Measurements from ENCODE around the gene PREPL.
"Not testable (repeated sequence)": the region's sequence is repeated elsewhere in the genome, so short reads cannot be mapped to it uniquely, and the experiment has no call there.

The PREPL gene

GRCh38 chr2:44347526-44347925 lies 13.8 kb downstream of the PREPL start:
- no peak for DNase-seq

GRCh38 chr2:44342854-44343253 lies 18.4 kb downstream of the PREPL start:
- no peak for DNase-seq

DNA sequence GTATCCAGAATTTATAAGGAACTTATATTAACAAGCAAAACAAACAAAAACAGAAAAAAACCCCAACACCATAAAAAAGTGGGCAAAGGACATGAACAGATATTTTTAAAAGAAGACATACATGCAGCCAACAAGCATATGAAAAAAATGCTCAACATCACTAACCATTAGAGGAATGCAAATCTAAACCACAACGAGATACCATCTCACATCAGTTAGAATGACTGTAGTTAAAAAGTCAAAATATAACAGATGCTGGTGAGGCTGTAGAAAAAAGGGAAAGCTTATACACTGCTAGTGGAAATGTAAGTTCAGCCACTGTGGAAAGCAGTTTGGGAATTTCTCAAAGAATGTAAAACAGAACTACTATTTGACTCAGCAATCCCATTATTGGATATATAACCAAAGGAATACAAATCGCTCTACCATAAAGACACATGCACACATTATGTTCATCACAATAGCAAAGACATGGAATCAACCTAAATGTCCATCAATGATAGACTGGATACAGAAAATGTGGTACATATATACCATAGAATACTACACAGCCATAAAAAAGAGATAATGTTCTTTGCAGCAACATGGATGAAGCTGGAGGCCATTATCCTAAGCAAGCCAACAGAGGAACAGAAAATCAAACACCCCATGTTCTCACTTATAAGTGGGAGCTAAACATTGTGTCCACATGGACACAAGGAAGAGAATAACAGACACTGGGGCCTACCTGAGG lies 25.3 kb downstream of the PREPL start:
- DNase-seq = no peak

DNA sequence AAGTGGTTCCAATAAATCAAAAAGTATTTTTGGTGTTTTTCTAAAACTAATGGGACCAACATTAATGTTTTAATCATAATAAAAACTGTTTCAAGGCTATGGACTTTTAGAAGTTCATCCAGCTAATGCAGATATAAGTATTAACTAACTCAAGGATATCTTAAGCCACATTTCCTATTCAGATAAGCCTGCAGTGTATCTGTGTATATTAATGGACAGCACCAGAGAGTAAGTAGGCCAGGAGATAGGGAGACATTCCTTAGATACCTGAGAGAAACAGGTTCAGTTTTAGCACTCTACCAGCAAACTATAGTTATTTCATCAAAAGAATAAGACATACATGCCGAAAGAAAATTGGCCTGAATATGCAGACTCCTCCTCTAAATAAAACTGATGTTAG lies 27.3 kb downstream of the PREPL start:
- no peak for DNase-seq

- DNase-seq = no peak
Measured at GRCh38 chr2:44330801-44331200, 30.5 kb downstream of the PREPL start.

DNA sequence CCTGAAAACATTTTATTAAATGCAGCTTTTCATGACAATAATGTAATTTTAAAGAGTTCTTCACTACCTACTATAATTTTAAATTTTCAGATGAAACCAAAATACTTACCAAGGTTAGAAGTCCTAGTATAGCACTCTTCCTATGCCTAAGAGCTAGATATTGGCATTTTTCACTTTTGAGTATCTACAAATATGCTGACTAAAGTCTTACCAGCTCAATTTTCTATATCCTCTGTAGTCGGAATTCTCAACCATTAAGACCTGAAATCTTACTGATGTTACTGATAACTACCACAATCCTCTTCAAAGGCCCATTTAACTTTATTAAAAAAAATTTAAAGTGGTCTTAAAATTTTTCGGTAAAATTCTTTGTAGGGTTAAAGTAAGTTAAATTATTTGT lies 32.0 kb downstream of the PREPL start:
- DNase-seq = no peak

DNA sequence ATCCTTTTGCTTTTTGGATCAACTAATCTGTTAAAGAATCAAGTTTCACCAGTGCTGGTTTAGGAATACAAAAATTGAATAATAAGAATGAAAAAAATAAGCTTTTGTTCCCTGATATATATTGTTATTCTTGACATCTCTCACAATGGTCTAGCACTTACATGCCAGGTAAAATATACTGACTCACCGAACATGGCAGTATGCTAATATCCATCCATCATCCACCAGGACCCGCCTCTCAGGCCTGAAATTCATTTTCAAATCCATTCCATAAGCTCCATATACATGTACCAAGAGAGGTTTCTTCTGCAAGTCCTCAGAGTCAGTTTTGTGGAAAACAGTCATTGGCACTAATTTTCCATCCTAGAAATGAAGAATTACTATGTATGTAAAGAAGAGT lies 32.5 kb downstream of the PREPL start:
- no peak for DNase-seq

- no peak for DNase-seq
Measured at GRCh38 chr2:44326548-44327264, 34.6 kb downstream of the PREPL start.

GRCh38 chr2:44325897-44326296 lies 35.4 kb downstream of the PREPL start:
- DNase-seq = no peak

DNA sequence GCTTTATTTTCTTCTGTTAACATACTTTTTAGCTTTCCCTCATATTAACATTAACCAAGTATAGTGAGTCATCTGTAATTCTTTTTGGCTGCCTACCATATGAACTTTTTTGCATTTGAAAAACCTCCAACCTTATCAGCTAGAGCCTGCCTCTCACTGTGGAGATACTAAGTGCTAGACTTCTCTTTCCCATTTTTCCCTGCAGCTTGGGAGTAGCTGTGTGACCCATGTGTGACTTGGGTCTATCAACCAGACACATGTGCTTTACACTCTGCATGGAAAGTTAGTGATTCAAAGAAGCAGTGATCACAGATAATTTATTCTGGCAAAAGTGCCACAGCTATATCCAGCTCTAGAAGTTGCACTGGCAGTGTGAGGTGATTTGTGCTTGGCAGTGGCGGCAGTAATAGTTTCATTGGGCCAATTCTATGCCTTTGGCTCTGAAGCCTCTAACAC lies 36.3 kb downstream of the PREPL start:
- no peak for DNase-seq

DNA sequence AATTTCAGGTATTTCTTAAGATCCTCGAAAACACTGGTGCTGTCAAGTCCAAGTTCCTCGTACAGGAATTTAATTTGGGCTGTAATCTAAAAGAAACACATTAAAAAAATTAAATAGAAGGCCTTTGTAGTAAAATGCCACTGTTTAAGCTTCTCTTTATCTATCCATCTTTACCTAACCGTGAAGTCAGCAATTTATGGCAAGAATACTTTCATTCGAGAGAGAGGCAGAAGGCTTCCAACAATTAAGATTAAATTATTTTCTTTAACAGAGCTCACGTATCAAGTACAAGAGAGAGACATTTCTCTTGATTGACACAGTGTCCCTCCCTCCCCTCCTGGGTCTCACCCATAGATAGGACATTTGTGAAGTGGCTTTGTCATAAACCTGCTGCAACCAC lies 39.9 kb downstream of the PREPL start:
- no peak for DNase-seq

- DNase-seq = no peak
Measured at GRCh38 chr2:44320832-44321231, 40.5 kb downstream of the PREPL start.

DNA sequence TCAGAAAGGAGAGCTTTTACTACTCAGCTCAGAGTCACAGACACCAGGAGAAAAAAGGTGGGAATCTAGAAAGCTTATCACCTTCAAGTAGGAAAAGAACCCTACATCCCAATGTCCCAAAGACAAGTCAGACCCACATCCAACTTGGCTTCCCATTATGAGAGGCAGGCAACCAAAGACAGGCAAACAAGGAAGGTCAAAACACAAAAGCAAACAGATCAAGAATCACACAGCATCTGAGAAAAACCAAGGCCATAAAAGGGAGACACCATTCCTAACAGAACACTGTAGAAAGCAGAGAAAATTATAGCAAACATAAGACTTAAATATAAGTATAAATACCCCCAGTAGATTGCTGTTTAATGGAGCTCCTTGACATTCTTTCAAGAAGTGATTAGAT lies 45.3 kb downstream of the PREPL start:
- DNase-seq = no peak

DNA sequence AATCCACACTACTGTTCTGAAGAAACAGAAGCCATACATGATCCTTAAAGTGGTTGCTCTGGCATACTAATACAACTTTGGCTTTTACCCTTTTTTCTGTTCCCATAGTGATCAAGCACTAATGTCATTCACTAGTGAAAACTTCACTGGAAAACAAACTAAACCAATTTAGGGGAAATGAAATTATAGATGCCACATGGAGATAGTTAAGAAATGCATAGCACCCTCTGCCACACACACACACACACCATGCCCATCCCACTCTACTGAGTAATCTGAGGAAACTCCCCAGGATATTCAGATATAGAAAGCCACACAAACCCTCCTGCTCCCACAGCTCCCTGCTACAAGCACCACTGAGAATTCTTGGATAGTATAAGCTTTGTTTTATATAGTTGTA lies 46.9 kb downstream of the PREPL start:
- no peak for DNase-seq

DNA sequence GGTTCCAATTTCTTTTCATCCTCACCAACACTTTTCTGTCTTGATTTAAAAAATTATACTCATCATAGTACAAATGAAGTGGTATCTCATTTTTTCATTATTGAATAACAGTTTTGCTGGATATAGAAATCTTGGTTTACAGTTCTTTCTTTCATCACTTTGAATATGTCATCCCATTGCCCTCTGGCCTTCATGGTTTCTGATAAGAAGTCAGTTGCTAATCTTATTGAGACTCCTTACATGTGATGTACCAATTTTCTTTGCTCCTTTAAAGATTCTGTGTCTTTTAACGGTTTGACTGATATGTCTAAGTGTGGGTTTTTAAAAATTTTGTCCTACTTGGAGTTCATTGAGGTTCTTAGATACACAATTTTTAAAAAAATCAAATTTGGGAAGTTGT lies 51.0 kb downstream of the PREPL start:
- no peak for DNase-seq

- DNase-seq = no peak
Measured at GRCh38 chr2:44305882-44306281, 55.4 kb downstream of the PREPL start.

GRCh38 chr2:44304258-44304657 lies 57.0 kb downstream of the PREPL start:
- DNase-seq = no peak

GRCh38 chr2:44303766-44304165 lies 57.5 kb downstream of the PREPL start:
- not testable (repeated sequence) for DNase-seq

GRCh38 chr2:44301111-44301510 lies 60.2 kb downstream of the PREPL start:
- no peak for DNase-seq

DNA sequence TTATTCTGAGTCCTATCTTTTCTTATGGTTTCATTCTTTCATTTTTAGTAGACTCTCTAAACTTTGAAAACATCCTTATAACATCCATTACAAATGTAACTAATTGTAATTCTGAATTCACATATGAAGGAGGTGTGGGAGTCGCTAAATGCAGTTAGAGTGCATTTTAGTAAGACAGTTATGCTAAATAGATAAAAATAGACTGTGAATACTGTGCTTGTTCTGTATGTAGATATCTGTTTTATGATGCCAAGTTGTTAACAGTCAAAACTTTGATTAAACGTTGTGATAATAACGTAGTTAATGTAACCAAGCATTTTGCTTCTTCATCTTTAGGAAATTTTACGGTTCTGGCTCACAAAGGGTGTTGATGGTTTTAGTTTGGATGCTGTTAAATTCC lies 61.7 kb downstream of the PREPL start:
- no peak for DNase-seq

DNA sequence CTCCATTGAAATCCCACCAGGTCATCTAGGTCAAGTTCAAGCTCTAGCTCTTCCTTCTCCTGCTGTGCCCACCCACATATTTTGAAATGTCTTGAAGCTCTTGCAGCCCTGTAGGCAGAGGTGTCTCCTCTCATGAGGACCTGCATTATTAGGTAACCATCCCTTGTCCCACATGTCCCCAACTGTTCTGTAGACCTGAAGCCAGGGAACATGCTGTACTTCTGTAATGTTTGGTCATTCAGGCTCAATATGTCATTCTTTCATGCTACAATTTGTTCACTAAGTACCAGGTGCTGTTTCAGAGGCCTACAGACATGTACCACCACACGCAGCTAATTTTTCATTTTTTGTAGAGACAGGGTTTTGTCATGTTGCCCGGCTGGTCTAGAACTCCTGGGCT lies 63.9 kb downstream of the PREPL start:
- no peak for DNase-seq

DNA sequence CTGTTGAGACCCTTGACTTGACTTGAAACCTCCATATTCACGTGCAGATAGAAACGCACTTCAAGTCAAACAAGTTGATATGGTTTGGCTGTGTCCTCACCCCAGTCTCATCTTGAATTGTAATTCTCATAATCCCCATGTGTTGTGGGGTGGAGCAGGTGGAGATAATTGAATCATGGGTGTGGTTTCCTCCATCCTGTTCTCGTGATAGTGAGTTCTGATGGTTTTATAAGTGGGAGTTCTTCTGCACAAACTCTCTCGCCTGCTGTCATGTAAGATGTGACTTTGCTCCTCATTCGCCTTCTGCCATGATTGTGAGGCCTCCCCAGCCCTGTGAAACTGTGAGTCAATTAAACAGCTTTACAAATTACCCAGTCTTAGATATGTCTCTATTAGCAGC lies 64.6 kb downstream of the PREPL start:
- DNase-seq = no peak

DNA sequence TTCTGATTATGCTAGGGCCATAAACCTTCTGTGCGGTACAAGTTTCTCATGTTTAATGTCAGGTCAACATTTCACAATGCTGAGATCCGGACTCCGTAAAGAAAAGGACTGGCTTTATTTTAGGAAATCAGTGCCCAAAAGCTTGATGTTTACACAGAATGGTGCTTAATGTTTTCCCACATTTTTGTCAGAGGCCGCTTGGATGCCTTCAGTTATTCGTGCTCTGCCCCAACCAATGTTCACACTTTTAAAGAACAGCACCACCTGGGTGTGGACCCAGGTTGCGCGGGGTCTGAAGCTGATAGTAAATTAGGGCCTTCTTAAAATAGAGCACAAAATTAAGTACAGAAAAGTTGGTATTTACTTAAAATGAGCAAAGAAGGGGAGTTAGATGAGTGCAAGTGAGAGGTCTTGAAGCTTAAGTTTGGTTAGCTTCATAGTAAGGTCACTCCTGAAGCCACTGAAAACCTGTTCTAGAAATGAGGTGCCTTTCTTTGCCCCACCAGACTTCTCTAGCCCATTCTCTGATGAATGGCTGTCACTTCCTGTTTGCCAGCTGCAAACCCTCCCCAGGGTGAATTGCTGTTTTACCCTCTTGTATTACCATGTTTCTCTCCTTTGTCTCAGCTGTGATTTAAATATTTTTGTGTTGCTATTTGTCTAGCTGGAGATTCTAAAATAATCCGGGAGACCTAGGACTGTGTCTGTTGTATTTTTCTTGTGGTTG lies 65.5 kb downstream of the PREPL start:
- DNase-seq = no peak

DNA sequence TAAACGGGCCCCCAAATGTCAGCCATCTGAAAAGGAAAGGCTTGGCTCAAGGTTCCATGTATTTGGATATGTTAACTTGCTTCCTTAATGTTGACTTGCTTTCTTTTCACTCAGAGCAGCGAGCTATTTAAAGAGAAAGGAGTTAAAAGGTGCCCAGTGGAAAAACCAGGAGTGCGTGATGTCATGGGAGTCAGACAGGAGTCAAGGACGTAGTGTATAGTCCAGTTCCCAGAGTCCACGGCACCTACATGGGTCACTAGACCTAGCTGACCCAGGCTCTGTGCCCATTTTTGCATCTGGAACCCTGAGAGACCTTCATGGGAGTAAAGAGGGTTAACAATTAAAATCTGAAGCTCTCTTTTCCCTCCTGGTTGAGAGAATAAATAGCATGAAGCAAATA lies 66.2 kb downstream of the PREPL start:
- DNase-seq = no peak

Measured in stimulated activated CD4-positive, alpha-beta T cell treated with anti-CD3 and anti-CD28 coated beads, Interleukin-1b, Interleukin-23, amount 100 ng/mL, for 48 hours (primary cell).